KG1 (cell line): ENCODE measurements around the gene FZR1.
A peak's percentile ranks its signal among the peaks of the same experiment; 100 is the strongest.
"Not testable (repeated sequence)": the region's sequence is repeated elsewhere in the genome, so short reads cannot be mapped to it uniquely, and the experiment has no call there.

Experiments used
- DNase-seq: peaks from one replicate; lab custom pipeline; 2025; lab: John Stamatoyannopoulos, UW

The FZR1 gene

GRCh38 chr19:3496392-3497273, 9.5 kb upstream of the FZR1 start:
- no peak for DNase-seq

DNA sequence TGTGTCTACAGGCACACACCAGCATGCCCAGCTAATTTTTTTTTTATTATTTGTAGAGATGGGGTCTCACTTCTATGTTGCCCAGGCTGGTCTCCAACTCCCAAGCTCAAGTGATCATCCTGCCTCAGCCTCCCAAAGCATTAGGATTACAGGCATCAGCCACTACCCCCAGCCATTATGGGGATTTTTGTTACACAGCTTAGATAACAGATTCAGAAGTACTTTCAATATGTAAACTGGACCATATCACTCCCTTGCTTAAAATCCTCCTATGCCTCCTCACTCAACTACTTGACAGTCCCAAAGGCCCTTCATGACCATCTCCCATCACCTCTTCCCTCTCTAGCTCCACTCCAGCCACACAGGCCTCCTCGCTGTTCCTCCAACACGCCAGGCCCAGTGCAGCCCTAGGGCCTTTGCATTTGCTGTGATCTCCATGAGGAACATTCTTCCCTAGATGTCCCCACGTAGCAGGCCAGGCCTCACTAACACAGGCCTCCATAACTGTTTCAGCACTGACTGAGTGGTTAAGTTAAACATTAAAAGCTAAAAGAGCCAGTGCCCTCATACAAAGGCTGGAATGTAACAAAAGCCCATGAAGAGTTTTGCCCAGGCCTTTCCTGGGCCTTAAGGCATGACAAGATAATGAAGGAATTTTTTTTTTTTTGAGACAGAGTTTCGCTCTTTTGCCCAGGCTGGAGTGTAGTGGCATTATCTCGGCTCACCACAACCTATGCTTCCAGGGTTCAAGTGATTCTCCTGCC, 8.2 kb upstream of the FZR1 start:
- no peak for DNase-seq

GRCh38 chr19:3499738-3500428, 6.2 kb upstream of the FZR1 start:
- DNase-seq, result no peak

DNA sequence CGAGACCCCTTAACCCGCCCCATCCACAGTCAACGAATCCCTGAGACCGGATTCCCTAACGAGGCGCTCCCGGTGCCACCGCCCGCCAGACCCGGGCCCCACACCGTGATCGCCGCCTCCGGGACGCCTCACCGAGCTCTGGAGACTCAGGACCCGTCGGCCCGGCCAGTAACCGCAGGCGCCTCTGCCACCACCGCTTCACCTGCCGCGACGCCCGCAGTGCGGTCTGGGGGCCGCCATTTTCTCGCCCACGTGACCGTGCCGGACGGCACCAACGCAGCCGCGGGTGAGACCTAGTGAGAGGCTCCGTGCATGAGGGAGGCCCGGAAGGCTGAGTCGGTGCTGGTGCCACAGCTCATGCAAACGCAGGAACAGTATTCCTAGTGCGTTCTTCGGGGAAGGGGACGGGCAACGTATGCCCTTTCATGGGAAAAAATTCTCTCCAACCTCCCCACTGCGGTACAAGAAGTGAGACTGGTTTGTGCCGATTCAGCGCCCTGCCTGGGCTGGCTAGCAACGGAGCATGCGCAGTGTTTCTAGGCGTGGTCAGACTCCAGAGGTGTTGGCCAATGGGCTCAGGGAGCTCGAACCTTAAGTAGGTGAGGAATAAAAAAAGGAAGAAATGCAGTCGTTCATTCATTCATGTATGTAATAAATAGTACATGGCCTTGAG, 5.5 kb upstream of the FZR1 start, which contains the start of gene DOHH:
Gene DOHH (minus strand): TSS at position 246 of the 673 bp plus-strand sequence. CDS start 3,860 bp downstream, outside the sequence.
- DNase-seq, result peak; percentile 97

DNA sequence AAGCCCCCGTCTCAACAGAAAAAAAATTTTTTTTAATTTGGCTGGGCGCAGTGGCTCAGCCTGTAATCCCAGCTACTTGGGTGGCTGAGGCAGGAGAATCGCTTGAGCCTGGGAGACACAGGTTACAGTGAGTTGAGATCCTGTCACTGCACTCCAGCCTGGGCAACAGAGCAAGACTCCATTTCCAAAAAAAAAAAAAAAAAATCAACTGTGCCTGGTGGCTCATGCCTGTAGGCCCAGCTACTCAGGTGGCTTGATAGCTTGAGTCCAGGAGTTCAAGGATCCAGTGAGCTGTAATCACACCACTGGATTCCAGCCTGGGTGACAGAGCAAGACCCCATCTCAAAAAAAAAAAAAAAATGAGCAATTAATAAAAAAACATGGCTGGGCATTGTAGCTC, 4.3 kb upstream of the FZR1 start:
- no peak for DNase-seq

DNA sequence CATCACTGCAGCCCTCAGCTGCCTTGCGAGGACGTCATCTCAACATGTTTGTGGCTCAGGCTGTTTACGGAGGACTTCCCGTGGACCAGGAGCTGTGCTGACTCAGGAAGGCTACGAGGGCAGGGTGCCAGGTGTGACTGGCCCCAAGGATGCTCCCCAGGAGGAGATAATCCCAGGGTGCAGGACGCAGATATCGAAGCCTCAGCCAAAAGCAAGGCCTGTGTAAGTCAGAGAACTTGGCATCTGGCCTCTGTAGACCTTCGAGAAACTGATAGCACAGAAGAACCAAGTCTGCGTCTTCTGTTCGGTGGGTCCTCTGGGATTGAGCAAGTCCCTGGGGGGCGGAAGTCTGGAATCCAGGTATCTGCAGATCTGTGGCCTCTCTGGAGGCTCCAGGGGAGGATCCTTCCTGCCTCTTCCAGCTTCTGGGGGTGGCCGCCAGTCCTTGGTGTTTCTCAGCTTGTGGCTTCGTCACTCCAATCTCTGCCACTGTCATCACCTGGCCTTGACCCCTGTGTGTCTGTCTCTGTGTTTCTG, 3.0 kb upstream of the FZR1 start:
- DNase-seq, result no peak

DNA sequence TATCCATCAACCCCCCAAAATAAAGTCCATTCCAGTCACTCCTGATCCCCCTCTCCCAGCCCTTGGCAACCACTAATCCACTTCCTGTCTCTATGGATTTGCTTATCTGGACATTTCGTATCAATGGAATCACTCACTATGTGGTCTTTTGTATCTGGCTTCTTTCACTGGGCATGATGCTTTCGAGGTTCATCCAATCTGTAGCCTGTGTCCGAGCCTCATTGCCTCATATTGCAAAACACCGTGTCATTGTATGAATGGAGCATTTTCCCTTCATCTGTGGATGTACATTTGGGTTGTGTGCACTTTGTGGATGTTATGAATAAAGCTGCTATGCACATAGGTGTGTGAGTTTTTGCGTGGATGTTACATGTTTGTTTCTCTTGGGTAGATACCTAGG, 1.4 kb upstream of the FZR1 start:
- DNase-seq, result no peak

GRCh38 chr19:3506384-3507340, 551 bp downstream of the FZR1 start:
- DNase-seq, result no peak

DNA sequence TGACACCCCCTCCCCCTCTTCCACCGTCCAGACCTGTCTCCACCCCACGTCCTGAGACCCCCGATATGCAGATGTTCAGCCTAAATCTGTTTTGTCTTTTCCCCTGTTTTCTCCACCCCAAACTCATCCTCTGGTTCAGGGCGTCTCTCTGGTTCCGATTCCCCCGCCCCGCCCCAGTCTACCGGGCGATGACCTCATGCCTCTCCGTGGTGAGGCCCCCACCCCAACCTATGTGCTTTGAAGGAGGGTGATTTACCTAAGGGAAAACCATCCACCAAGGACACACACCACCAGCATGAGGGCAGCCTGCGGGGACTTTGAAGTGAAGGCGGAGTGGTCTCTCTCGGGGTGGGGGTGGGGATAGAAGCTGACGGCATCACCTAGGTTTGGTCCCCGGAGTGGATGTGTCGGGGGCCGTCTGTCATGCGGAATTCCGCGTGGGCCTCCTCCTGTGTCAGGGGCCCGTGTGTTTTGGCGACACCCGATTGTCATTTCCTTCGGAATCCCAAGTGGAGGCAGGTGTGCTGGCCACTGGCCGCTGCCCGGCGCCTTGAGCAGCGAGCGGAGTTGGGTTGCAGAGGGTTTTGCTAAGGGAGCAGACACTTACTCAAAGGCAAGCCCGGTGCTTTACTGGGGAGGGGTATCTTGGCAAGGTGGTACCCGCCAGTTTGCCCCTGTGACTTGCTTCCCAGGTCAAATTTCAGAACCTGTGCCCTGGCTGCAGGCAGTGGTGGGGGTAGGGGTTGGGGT, 1.4 kb downstream of the FZR1 start:
- DNase-seq, result no peak

DNA sequence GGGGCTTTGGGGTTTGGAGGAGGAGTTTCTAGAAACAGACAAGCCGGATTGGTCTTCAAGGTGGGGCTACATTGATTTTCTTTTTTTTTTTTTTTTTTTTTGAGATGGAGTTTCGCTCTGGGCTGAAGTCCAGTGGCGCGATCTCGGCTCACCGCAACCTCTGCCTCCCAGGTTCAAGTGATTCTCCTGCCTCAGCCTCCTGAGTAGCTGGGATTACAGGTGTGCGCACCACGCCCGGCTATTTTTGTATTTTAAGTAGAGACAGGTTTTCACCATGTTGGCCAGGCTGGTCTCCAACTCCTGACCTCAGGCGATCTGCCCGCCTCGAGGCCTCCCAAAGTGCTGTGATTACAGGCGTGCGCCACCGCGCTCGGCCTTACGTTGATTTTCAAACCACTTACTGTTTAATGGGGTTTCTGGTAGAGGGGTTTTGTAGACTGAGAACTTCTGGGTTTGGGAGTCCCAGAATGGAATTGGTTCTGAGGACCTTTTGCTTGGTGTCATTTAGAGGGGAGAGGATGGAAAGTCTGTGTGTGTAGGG, 2.1 kb downstream of the FZR1 start:
- DNase-seq, result not testable (repeated sequence)

DNA sequence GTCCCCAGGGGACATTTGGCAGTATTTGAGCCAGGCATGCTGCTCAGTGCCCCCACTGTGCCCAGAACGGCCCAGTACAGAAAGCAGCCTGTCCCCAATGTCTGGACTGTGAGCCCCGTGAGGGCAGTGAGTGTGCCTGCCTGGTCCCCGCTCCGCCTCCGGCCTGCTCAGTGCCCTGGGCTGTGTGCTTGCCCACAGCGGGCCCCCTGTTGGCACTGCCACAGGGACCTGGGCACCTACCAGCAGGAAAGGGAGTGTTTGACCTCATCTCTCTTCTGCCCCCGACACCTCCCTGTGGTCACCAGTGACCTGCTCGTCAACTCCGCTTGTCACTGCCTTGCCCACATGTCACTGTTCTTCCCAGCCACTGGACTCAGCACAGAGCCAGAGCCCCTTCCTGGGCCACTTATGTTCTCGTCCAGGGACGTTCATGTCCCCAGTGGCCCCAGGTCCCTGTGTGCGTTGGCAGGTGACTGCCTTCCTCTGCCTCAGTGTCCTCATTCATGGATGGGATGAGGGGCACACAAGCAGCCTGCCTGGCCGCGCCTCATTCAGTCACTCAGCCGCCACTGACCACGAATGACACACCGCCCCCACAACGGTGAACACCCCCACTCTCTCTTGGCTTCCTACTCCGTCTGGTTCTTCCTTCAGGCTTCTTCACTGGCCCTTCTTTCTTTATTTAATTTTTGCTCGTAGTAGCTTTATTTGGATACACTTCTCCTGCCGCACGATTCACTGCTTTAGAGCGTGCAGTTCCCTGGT, 2.8 kb downstream of the FZR1 start:
- DNase-seq, result no peak

- no peak for DNase-seq
Observed at GRCh38 chr19:3509566-3509989, 3.5 kb downstream of the FZR1 start.

- no peak for DNase-seq
Observed at GRCh38 chr19:3510727-3511126, 4.6 kb downstream of the FZR1 start.

DNA sequence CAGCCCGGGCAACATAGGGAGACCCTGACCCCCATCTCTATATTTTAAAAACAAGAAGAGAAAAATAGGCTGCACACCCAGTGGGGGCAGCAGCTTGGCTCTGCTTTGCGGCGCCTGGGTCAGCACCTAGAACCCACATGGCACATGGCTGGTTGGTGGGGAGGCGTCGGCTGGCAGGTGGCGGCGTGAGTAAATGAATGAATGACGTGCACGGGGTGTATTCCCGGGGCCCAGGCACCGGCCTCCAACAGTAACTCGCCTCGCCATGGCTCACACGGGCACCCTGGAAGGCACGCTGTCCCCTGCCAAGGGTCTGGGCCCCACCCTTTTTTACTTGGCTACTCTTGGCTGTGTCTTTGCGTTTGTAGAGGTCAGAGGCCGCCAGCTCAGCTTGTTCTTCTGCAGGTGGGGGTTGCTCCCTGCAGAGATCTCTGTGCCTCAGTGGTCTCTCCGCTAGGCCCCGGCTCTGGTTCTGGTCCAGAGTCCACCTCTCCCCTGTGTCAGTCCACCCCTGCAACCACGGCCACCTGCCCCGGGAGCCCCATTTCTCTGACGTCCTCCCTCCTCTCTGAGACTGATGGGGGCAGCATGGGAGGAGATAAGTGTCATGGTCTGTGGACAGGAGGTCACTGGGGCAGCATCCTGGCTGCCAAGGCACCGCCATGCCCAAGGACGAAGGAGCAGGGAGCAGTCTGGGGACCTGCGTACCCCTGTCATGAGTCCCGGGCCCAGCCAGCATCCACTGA, 5.6 kb downstream of the FZR1 start:
- no peak for DNase-seq

GRCh38 chr19:3512562-3513228, 6.6 kb downstream of the FZR1 start:
- DNase-seq, result no peak

DNA sequence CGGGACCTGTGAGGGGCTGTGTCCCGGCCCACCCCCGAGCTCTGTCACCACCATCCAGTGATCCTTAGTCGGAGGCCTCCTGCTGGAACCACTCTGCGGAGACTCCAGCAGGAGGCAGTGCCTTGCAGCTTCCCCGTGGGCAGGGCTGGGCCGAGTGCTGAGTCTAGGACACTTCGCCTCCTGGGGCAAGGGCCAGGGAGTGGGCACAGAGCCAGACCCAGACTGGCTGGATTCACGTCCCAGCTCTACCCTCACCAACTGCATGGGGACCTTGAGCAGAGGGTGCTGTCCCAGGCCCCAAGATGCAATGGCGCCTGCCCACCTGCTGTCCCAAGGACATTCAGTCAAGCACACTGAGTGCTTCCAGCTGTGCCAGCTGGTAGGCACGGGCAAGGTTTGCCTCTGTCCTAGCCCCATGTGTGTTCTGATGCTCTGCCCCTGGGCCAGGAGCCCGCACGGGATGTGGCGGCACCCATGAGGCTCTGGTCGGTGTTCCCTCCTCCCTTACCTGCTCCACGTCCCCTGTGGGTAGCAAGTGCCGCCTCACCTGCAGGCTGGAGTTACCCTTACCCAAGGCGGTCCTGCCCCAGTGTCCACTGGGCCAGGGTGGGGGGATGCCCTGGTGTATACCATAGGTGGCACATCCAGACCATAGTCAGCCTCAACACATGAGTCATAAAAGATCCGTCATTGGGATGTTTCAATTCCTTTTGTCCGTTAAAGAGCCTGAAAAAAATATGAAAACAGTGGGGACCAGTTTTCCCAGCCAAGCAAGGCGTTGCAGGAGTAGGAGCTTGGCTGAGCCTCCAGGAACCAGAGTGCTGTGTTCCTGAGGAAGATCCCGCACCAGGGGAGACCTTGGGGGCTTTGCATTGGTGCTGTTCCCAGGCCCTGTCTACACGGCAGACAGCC, 7.4 kb downstream of the FZR1 start:
- DNase-seq, result no peak
